Measurements from ENCODE around the gene ZNF415.
"Not testable (repeated sequence)": the region's sequence is repeated elsewhere in the genome, so short reads cannot be mapped to it uniquely, and the experiment has no call there.

The ZNF415 gene

DNA sequence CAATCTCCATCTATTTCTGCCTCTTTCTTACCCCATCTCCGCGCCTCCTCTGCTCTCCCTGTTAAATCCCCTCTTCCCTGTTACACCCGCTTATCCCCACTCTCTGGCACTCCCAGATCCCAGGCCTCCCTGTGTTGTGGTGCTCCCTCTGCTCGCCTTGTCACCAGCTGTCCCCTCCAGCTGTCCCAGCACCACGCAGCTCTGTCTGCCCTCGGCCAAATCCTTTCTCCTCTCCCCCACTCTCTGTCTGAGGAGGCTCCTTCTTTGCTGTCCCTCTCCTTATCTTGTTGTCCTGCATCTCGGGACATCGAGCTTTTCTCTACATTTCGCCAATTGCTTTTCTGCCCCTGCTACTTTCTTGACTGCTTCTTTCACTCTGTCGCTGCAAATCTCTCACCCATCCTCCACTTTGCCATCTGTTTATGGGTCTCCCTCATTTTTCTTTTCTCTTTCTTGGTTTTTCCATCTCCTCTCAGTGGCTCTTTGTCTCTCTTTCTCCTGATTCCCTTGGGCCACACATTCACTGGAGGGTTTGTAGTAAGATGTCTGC is 30.4 kb downstream of the ZNF415 start:
- DNase-seq: no peak

DNA sequence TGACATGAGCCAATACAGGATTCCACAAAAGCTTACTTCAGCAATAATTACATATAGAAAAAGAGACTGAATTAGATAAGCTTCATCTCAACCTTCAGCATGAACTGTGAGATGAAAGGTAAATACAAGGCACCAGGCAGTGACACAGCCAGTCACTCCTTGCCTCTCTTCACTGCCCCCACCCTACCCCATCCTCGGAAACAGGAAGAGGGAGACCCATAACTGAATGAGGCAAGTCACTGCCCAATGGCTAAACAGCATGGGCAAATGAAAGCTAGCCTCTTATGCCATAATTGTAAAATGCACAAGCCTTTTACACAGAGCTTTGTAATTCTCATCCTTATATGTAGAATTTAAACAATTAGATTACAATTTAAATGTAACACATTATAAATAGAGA is 31.2 kb downstream of the ZNF415 start:
- no peak for DNase-seq

DNA sequence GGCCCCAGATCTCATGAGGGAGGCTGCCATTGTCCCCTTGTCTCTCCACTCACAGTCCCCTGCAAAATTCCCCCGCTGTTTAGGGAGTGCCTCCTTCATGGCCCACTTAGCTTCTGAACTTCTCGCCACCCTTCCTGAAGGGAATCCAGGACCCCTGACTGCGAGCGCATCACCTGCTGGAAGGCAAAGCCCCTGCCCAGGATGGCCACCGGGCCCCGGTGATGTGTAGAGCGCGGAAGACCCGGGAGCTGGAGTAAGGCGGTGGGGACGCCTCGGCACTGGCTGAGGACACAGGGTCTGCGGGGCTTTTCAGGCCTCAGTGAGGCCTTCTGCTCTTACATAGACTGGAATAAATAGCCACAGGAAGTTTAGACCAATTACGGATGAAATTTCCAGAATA is 34.1 kb downstream of the ZNF415 start:
- not testable (repeated sequence) for DNase-seq

DNA sequence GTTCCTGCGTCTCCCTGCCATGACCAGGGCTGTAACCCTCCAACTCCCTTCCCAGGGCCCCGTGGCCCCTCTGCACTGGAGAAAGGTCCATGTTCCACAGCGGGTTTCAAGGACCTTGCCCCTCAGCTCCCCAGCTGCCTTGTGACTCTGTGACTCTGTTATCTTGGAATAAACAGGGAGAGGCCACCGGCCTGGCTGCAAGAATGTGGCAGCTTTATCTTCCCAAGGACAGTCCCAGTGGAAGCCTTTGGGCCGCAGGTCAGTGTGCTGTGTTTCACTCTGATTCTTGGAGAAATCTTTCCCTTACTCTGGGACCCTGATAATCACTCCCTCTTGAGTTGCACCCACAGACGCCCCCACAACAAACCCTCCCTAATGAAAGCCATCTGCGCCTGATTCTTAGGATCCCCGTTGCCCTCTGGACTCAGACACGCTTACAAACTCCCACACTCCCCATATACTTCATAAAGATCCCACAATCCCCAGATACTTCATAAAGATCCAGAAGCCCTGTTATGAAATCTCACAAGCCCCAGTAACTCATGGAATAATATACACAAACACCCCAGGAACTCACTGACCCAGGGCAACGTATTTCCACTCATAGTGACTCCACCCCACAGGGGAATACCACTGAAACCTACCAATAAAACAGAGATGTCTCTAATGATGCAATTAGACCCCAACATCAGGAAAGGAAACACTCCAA is 35.6 kb downstream of the ZNF415 start:
- DNase-seq: not testable (repeated sequence)

DNA sequence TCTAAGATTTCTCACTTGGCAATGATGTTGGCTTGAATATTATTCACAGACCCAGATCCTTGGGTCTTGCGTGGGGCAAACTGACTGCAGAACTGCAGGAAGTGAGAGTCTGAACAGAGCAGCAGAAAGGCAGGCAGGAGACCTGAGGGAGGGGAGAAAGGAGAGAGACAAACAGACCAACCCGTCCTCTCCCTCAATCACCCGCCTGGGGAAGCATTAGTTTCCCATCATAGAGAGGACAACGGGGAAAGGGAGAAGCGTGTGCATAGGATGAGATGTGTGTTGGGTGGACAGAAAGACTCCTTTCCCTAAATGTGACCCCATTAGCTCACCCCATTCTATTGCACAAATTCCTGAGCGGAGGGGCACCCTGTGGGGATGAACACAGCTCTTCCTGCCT is 36.1 kb downstream of the ZNF415 start:
- not testable (repeated sequence) for DNase-seq

DNA sequence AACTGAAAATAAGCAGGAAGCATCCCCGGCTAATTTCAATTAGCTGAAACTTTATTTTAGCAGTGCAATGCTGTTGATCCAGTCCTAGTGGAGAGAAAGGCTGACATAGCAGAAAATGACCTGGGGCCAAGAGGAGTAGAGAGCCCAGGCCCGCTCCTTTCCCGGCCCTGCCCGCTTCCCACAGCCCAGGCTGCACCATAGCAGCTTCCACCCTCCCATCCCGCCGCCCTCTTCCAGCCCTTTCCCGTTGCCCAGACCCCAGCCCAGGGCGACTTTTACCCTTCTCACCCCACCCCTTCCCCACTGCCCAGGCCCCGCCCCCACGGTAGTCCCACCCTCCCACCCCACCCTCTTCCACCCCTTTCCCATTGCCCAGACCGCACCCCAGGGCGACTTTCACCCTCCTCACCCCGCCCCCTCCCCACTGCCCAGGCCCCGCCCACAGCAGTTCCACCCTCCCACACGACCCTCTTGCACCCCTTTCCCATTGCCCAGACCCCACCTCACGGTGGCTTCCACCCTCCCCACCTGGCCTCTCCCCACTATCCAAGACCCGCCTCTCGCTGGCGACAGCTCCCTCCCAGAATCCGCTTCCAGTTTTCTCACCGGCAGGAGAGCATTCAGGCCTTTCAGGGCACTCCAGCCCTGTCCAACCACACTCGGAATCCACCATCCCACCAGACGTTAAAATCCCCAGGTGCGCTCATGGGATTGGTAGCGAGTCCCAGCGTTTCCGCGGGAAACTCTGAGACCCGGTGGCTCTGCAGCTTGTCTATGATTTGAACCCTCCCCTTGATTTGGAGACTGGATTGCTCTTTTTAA is 37.7 kb downstream of the ZNF415 start:
- DNase-seq: peak; percentile 84

DNA sequence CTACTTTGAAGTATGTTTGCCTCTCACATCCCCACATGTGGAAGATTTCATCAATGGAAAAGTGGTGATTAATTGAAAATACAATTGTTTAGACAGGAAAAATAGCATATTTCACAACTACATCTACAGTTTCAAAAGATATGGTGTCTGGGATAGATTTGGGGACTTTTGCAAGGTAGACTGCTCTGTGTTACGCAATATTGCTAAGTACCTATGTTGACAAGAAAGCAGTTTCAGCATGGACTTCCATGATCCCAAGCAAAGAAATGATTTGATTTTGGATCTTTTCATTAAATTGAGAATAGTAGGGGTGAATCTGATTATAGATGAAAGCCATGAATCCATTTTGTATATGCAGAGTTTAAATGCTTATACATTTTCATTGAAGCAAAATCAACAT is 40.0 kb downstream of the ZNF415 start:
- no peak for DNase-seq

DNA sequence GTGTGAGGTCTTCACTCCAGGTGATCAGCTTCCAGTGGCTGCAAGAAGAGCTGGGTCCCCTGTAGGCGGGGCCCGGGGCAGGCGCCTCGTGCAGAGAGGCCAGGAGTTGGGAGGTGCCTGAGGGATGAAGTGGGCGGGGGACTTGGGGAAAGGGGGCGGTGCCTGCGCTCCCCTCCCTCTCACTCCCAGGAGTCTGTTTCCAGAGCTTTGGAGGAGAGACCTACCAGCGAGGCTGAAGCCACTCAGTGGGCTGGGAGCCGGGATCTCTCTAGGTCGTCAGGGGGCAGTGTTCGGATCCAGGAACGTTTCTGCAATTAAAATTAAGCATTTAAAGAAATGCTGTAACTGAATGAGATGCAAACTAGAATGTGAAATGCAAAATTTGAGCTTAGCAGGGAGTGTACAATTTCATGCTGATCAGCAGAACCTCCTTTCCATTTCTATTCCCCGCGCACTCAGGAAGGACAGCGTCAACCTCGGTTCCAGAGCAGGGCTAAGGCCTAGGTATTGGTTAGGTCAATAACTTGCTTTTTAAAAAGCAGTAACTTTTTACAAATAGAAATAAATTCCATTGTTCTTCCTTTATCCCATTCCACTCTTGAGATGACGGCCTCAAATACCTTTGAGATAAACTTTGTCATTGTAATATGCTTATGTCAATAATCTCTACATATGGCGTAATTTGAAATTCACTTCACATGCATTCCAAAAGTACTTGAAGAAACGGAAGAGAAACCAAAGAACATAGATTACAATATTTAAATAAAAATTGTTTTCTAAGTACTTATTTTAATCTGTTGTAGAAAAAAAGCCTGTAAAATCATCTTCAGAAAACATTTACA is 41.1 kb downstream of the ZNF415 start:
- DNase-seq: peak; percentile 56

DNA sequence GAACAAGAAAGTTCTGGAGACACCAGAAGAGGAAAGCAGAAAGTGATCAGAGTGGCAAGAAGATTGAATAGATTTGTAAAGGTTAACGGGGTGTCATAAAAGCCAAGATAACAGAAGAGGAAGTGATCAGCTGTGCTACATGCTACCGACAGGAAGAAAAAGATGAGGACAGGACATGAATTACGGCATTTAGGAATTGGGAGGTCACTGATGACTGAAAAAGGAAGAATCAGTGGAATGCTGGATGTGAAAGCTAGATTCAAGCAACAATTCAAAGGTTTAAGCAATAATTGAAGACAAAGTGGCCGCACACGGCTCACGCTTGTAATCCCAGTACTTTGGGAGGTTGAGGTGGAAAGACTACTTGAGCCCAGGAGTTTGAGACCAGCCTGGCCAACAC is 44.6 kb downstream of the ZNF415 start:
- DNase-seq: no peak

DNA sequence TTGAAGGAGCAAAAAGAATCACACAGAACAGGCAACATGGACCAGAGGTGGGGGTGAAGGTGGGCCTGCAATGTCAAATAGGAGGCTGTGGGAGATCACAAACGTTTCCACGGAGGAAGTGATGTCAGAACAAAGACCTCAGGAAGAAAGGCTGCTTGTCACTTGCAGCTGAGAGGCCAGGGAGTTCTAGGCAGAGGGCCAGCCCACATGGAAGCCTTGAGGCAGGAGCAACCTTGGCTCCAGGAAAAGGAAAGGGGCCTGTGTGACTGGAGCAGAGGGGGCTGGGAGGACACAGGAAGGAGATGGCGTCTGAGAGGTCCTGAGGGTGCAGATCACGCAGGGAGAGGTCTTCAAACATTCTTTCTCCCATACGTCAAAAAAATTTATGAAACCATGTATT is 45.8 kb downstream of the ZNF415 start:
- no peak for DNase-seq

DNA sequence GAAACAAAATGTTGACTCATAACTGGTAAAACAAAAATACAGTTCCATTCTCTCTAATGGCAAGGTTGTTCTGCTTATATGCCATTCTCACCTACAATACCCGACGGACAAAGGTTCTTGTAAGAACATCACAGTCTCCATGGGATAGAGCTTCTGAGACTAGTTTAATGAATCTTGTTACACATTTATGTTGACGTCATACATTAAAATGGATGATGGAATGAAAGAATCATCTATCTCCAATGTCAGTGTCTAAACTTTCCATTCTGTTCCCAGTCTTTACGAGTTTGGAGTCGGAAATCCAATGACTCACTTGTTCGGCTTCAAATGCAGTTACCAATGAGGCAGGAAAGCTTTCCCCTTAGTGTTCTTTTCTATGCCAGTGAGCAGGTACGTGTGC is 47.2 kb downstream of the ZNF415 start:
- no peak for DNase-seq

DNA sequence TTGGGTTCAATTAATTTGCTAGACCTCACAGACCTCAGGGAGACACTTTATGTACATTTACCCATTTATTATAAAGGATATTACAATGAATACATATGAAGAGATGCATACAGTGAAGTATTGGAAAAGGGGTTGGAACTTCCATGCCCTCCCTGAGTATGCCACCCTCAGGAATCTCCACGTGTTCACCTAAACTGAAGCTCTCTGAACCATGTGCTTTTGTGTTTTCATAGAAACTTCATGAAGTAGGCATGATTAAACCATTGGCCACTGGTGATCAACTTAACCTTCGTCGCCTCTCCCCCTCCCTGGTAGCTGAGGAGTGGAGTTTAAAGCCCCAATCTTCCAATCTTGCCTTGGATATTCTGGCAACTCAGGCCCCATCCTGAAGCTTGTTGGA is 49.8 kb downstream of the ZNF415 start:
- no peak for DNase-seq

DNA sequence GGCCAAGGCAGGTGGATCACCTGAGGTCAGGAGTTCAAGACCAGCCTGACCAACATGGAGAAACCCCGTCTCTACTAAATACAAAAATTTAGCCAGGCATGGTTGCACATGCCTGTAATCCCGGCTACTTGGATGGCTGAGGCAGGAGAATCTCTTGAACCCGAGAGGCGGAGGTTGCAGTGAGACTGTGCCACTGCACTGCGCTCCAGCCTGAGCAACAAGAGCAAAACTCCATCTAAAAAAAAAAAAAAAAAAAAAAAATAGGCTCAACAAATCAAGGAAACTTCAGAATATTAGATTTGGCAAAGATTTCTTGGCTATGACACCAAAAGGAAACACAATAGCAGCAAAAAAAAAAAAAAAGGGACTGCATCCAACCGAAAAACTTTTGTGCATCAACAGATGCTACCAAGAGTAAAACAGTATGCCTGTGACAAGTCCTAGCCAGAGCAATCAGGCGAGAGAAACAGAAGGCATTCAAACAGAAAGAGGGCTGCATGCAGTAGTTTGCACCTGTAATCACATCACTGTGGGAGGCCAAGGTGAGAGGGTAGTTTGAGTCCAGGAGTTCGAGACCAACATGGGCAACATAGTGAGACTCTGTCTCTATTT is 53.3 kb downstream of the ZNF415 start:
- DNase-seq: no peak

DNA sequence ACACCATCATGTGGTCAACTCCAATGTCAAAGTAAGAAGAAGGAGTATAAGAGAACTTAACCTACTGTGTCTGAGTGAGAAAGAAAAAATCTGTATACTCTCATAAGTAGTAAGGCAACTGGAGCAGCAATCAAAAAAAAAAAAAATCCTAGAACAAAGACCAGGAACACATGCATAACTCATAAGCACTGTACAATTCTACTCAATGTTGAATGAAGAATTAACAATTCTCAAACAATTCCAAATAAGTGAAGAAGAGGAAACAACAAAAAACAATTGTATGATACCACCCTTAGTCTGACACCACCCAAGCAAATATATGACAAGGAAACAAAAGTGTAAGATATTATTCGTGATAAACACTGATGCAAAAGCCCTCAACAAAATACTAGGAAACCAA is 54.0 kb downstream of the ZNF415 start:
- DNase-seq: no peak

DNA sequence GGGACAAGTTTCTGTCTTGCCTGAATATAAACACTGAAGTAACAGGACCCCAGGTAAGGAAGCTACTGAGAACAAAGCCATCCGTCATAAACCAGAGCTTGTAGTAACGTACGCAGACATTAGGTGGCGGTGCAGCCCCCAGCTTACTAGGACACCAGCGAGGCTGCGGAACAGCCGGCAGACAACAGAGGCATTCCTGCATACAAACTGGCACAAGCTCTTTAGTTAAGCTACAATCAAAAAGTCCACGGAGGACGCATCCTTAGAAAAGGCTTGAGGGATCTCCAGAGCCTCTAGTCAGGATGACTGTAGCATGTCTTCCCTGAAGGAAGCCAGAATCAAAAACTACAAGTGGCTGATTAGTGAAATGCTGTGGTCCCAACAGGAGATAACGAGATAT is 55.7 kb downstream of the ZNF415 start:
- DNase-seq: peak; percentile 86

DNA sequence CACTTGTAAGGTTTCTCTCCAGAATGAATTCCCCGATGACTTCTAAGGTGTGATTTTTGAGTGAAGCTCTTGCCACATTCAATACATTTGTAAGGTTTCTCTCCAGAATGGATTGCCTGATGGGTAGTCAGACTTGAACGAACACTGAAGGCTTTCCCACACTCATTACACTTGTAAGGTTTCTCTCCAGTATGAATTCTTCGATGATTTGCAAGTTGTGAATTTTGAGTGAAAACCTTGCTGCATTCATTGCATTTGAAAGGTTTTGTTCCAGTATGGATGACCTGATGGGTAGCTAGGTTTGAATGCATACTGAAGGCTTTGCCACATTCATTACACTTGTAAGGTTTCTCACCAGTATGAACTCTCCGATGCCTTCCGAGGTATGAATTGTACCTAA is 63.9 kb downstream of the ZNF415 start:
- DNase-seq: no peak

DNA sequence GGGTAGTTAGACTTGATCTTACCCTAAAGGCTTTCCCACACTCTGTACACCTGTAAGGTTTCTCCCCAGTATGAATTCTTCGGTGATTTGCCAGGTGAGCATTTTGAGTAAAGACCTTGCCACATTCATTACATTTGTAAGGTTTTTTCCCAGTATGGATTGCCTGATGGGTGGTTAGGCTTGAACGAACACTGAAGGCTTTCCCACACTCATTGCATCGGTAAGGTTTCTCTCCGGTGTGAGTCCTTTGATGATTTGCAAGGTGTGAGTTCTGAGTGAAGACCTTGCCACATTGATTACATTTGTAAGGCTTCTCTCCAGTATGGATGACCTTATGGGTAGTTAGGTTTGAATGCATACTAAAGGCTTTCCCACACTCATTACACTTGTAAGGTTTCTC is 64.5 kb downstream of the ZNF415 start:
- no peak for DNase-seq

DNA sequence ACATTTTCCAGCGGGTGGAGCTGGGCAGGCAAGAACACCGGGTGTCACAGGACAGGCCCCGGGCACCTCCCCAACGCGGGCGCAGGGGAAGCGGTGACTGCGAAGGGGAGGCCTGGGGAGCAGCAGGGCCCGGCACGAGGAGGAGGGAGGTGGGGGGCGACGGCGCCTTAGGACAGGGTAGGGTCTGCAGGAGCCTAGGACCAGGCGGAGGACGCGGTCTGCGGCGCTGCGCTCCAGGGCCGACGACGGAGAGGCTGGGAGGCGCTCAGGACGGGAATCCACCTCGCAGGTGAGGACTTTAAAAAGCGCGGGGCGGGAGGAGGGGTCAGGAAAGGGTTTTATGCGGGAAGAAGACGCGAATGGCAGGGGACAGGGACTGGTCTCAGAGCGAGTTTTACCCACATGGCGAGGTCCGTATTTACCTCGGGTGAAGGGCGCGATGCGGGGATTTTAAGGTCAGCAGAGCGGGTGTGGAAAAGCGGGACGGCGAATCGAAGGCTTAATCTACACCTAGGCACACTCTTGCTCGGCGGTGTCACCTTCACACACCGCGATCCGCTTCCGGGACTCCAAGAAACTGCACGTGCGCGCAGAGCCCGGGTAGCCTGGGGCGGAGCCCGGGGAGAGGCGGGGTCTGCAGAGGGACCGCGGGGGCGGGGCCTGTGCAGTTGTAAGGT is 74.7 kb downstream of the ZNF415 start:
- DNase-seq: peak; percentile 61

Data from islet precursor cell (in vitro differentiated cells).